ENCODE results near the gene RRAS2.

DNA sequence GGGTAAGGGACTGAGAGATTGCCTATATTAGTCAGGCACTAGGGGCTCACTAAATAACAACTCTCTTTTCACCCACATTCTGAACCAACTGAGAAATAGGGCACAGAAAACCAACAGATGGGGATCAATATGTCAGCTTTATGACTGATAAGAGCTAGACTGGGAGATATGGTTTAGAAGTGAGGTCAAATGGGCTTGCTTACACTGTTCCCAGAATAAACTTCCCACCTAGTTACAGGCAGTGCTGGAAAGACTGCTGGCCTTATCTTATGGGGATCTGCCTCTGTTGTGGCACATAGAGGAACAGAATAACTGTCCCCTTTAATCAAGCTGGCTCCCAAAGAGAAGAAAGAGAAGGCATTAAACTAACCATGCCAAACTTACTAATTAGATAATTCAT lies 10.6 kb upstream of the RRAS2 start:
- TF ChIP-seq PPARD (CRISPR knock-in tag; IDR thresholded peaks at IDR 0.05) (no peak), ZNF699 (CRISPR knock-in tag; IDR thresholded peaks at IDR 0.05; ENCODE audit: insufficient replicate concordance) (no peak), GABPA (tag; conservative IDR thresholded peaks at IDR 0.05; ENCODE audit: low read depth) (no peak), ZNF253 (CRISPR knock-in tag; conservative IDR thresholded peaks at IDR 0.05) (no peak), ZNF584 (CRISPR knock-in tag; IDR thresholded peaks at IDR 0.05; ENCODE audit: low read depth) (no peak), XRCC5 (IDR thresholded peaks at IDR 0.05; ENCODE audit: low read depth, low read length) (no peak), MEIS2 (IDR thresholded peaks at IDR 0.05; ENCODE audit: partially characterized antibody) (no peak), ZNF23 (CRISPR knock-in tag; IDR thresholded peaks at IDR 0.05) (no peak)
- TF ChIP-seq, protein P1, sequence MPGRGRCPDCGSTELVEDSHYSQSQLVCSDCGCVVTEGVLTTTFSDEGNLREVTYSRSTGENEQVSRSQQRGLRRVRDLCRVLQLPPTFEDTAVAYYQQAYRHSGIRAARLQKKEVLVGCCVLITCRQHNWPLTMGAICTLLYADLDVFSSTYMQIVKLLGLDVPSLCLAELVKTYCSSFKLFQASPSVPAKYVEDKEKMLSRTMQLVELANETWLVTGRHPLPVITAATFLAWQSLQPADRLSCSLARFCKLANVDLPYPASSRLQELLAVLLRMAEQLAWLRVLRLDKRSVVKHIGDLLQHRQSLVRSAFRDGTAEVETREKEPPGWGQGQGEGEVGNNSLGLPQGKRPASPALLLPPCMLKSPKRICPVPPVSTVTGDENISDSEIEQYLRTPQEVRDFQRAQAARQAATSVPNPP (IDR thresholded peaks at IDR 0.05; ENCODE audit: borderline replicate concordance, insufficient read depth, insufficient read length) = no peak
- TF ChIP-seq, protein P2, sequence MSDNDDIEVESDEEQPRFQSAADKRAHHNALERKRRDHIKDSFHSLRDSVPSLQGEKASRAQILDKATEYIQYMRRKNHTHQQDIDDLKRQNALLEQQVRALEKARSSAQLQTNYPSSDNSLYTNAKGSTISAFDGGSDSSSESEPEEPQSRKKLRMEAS (CRISPR knock-in tag; IDR thresholded peaks at IDR 0.05) = no peak
- TF ChIP-seq, protein P3, sequence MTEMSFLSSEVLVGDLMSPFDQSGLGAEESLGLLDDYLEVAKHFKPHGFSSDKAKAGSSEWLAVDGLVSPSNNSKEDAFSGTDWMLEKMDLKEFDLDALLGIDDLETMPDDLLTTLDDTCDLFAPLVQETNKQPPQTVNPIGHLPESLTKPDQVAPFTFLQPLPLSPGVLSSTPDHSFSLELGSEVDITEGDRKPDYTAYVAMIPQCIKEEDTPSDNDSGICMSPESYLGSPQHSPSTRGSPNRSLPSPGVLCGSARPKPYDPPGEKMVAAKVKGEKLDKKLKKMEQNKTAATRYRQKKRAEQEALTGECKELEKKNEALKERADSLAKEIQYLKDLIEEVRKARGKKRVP (CRISPR knock-in tag; IDR thresholded peaks at IDR 0.05) = no peak
